Vagina (tissue), 2 donors: Measurements from ENCODE around the gene TANGO2.

Experiments
- POLR2AphosphoS5 ChIP-seq, 2 donors: sonication (generic); formaldehyde crosslinking; IDR thresholded peaks; one replicate each; pipeline ENCODE4 v1.9.0; 2017; ENCODE audit warnings: antibody characterized with exemption in 2 of 2, mild to moderate bottlenecking in 2 of 2, low read depth in 1 of 2; ENCODE audit not compliant: insufficient read depth in 1 of 2
- TF ChIP-seq, protein P1 (sequence below), 3 experiments: fragments of 450-650 bp in 2 of 3; fragments of 200-600 bp in 1 of 3; sonication (generic) in 1 of 3; IDR thresholded peaks; one replicate each; pipeline ENCODE4 v1.5.1; 2017 to 2019; ENCODE audit warnings: antibody characterized with exemption in 3 of 3, mild to moderate bottlenecking in 2 of 3, moderate library complexity in 2 of 3

GRCh38 chr22:20091690-20092476 is 71.0 kb downstream of the TANGO2 start:
- TF ChIP-seq, protein P1, sequence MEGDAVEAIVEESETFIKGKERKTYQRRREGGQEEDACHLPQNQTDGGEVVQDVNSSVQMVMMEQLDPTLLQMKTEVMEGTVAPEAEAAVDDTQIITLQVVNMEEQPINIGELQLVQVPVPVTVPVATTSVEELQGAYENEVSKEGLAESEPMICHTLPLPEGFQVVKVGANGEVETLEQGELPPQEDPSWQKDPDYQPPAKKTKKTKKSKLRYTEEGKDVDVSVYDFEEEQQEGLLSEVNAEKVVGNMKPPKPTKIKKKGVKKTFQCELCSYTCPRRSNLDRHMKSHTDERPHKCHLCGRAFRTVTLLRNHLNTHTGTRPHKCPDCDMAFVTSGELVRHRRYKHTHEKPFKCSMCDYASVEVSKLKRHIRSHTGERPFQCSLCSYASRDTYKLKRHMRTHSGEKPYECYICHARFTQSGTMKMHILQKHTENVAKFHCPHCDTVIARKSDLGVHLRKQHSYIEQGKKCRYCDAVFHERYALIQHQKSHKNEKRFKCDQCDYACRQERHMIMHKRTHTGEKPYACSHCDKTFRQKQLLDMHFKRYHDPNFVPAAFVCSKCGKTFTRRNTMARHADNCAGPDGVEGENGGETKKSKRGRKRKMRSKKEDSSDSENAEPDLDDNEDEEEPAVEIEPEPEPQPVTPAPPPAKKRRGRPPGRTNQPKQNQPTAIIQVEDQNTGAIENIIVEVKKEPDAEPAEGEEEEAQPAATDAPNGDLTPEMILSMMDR (IDR thresholded peaks at IDR 0.05): no peak
- TF ChIP-seq POLR2AphosphoS5 (IDR thresholded peaks at IDR 0.05; ENCODE audit: insufficient read depth in 1 of 2, low read depth in 1 of 2): no peak
